ENCODE results near the gene HES1. TPM values are rescaled to one million over a fixed set of nuclear protein-coding genes. Genes with fewer than 3 reads are reported as not detected.

HES1 gene
- total RNA-seq, 2 experiments from 2014 or later, result 2.4 to 2.7 TPM

DNA sequence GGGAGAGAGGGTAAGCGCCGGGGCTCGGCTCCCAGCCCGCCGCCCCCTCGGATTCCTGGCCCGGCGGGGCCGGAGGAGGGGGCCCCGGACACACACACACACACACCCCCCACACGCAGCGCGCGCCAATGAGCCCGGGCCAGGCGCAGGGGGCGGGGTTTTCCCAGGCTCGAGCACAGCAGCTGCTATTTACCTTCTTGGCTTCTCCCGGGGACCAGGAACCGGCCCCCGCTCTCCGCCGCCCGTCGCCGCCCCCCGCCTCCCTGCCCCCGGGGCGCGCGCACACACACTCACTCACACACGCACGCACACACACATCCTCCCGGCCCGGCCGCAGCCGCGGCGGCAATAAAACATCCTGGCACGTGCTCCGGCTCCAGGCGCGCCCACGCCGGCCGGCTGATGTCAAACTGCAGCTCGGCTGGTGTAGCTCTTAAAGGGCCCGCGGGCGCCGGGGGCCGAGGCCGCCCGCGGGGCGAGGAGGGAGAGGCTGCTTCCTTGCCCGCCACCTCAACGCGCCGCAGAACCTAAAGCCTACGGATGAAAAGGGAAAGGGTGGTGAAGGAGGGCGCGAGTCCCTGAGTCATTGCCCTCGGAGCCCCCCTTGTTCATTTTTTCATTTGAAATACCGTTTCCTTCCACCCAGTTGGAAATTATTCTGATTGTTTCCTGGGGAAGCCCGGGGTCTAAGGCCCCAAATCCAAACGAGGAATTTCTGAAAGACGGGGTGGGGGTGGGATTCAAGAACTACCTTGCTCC, 1.0 kb upstream of the HES1 start:
- DNase-seq, result peak; percentile 82
- ChIA-PET POLR2A (interaction anchor here (0.6 kb wide), 1 partner anchor 161 kb away, joined by 4 read pairs; no protein-coding TSS in a partner anchor), CTCF (interaction anchor here (0.6 to 1.8 kb wide), 3 partner anchors 176 to 429 kb away, joined by 3 to 9 read pairs (median 3); no protein-coding TSS in a partner anchor)
- Mint-ChIP-seq H3K4me3 (peak overlapping the region; percentile 85), H3K36me3 (ENCODE audit: low read depth) (peaks cover 18% of the 10 kb centered on the region), H3K4me1 (peaks cover 68% of the 10 kb centered on the region), H3K27me3 (peaks cover 83% of the 10 kb centered on the region), H3K9me3 (no peaks in the 10 kb centered on the region), H3K27ac (peak overlapping the region; percentile 93)

DNA sequence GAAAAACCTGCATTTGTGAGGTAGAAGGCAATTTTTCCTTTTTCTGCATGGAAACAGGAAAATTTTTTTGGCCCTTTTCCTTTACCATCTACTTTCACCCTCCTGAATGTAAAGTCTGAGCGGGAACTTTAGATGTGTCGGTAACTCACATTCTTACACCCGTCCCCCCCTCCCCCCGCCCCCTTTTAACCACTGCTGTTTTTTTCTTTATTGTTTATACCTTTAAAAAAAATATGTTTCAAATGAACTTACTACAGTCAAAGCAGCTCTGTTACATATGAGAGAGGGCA, 487 bp upstream of the HES1 start:
- ChIA-PET POLR2A (interaction anchor here (0.6 to 0.7 kb wide), 3 partner anchors 102 to 170 kb away, joined by 4 to 10 read pairs (median 4); no protein-coding TSS in a partner anchor), CTCF (interaction anchor here (0.7 to 1.9 kb wide), 3 partner anchors 23 to 180 kb away, joined by 5 to 9 read pairs (median 5); no protein-coding TSS in a partner anchor)
- H3K4me1 Mint-ChIP-seq, result peaks cover 67% of the 10 kb centered on the region
- peaks cover 18% of the 10 kb centered on the region for H3K36me3 Mint-ChIP-seq (ENCODE audit: low read depth)
- peak overlapping the region; percentile 85 for H3K4me3 Mint-ChIP-seq
- peak overlapping the region; percentile 27 for H3K27ac Mint-ChIP-seq
- no peaks in the 10 kb centered on the region for H3K9me3 Mint-ChIP-seq
- DNase-seq, result no peak
- peaks cover 83% of the 10 kb centered on the region for H3K27me3 Mint-ChIP-seq

DNA sequence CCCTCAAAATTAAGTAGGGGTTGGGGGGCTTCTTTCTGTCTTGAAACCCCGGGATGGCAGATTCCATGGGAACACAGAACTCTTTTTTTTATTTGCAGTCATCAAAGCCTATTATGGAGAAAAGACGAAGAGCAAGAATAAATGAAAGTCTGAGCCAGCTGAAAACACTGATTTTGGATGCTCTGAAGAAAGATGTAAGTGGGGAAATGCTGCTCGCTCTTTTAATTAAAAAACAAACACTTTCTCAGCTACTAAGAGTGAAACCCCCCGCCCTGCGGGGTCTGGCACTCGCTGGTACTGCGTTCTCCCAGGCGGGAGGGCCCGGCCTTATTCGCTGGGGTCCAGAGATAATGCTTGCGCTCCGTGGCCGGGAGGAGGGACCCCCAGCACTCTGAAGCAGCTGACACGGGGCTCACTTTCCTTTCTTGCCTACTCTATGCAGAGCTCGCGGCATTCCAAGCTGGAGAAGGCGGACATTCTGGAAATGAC, 615 bp downstream of the HES1 start:
- no peak for DNase-seq
- H3K27ac Mint-ChIP-seq, result no peak overlapping the region
- H3K4me3 Mint-ChIP-seq, result peak overlapping the region; percentile 78
- POLR2A ChIA-PET, result interaction anchor here (0.6 kb wide), 1 partner anchor 188 kb away, joined by 4 read pairs; no protein-coding TSS in a partner anchor
- H3K4me1 Mint-ChIP-seq, result peaks cover 60% of the 10 kb centered on the region
- H3K36me3 Mint-ChIP-seq (ENCODE audit: low read depth), result peaks cover 18% of the 10 kb centered on the region
- CTCF ChIA-PET, result interaction anchor here (0.6 to 1.9 kb wide), 6 partner anchors 119 to 230 kb away, joined by 3 to 5 read pairs (median 3); no protein-coding TSS in a partner anchor
- peaks cover 74% of the 10 kb centered on the region for H3K27me3 Mint-ChIP-seq
- H3K9me3 Mint-ChIP-seq, result no peaks in the 10 kb centered on the region

DNA sequence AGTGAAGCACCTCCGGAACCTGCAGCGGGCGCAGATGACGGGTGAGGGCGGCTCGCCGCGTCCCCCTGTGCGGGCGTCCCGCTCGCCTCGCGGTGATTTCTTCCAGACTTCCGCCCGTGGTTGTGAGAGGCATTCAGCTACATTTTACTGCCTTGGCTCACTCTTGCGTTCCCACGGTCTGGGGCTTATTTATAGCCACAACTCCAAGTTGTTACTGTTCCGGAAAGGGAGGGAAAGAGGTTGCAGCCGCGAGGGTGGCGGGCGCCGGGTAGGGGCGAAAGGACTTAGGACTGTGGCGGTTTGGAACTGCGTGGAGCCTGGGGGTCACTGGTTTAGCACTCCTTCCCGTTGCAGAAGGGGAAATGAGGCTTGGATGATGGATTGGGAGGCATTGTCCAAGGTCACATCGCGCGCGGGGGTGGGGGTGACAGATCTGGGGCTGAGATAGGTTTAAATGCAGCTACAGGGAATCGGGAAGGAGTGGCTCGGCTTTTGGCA, 1.1 kb downstream of the HES1 start:
- Mint-ChIP-seq H3K4me3 (peak overlapping the region; percentile 78), H3K36me3 (ENCODE audit: low read depth) (peaks cover 16% of the 10 kb centered on the region), H3K9me3 (no peaks in the 10 kb centered on the region), H3K4me1 (peaks cover 59% of the 10 kb centered on the region), H3K27ac (peak overlapping the region; percentile 46), H3K27me3 (peaks cover 71% of the 10 kb centered on the region)
- ChIA-PET POLR2A (no interaction called here), CTCF (interaction anchor here (0.6 to 1.9 kb wide), 6 partner anchors 167 to 356 kb away, joined by 3 to 5 read pairs (median 3); no protein-coding TSS in a partner anchor)
- DNase-seq, result peak; percentile 40

DNA sequence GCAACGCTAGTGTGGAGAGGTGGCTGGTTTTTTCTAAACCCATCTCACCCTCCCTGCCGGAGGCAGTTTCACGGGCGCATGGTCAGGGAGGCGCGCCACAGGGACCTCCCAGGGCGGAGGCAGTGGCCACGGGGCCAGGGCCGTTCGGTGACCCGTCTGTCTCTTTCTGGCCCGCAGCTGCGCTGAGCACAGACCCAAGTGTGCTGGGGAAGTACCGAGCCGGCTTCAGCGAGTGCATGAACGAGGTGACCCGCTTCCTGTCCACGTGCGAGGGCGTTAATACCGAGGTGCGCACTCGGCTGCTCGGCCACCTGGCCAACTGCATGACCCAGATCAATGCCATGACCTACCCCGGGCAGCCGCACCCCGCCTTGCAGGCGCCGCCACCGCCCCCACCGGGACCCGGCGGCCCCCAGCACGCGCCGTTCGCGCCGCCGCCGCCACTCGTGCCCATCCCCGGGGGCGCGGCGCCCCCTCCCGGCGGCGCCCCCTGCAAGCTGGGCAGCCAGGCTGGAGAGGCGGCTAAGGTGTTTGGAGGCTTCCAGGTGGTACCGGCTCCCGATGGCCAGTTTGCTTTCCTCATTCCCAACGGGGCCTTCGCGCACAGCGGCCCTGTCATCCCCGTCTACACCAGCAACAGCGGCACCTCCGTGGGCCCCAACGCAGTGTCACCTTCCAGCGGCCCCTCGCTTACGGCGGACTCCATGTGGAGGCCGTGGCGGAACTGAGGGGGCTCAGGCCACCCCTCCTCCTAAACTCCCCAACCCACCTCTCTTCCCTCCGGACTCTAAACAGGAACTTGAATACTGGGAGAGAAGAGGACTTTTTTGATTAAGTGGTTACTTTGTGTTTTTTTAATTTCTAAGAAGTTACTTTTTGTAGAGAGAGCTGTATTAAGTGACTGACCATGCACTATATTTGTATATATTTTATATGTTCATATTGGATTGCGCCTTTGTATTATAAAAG, 1.8 kb downstream of the HES1 start:
- H3K4me3 Mint-ChIP-seq, result peak overlapping the region; percentile 78
- ChIA-PET POLR2A (no interaction called here), CTCF (interaction anchor here (0.6 to 1.9 kb wide), 6 partner anchors 168 to 357 kb away, joined by 3 to 5 read pairs (median 3); no protein-coding TSS in a partner anchor)
- no peaks in the 10 kb centered on the region for H3K9me3 Mint-ChIP-seq
- H3K4me1 Mint-ChIP-seq, result peaks cover 60% of the 10 kb centered on the region
- peaks cover 63% of the 10 kb centered on the region for H3K27me3 Mint-ChIP-seq
- peak; percentile 51 for DNase-seq
- H3K27ac Mint-ChIP-seq, result peak overlapping the region; percentile 46
- peaks cover 14% of the 10 kb centered on the region for H3K36me3 Mint-ChIP-seq (ENCODE audit: low read depth)

DNA sequence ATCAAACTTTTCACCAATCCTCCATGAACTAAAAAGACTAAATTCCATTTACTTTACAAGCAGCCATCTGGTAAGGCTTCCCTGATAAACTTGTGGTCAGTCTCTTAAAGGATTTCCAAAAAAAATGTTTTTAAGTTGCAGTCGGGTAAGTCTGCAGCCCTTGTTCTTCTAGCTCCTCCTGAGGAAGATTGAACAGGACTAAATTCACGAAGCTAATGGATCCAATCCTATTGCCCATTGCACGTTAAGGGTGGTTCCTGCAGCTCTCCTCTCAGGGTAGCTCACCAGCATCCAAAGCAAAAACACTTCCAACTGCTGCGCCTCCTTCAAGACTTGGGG, 2.8 kb downstream of the HES1 start:
- no peak for DNase-seq
- ChIA-PET POLR2A (no interaction called here), CTCF (interaction anchor here (0.6 to 0.7 kb wide), 2 partner anchors 44 to 176 kb away, joined by 3 read pairs; no protein-coding TSS in a partner anchor)
- Mint-ChIP-seq H3K4me3 (no peak overlapping the region), H3K27ac (no peak overlapping the region), H3K36me3 (ENCODE audit: low read depth) (peaks cover 7% of the 10 kb centered on the region), H3K9me3 (no peaks in the 10 kb centered on the region), H3K4me1 (peaks cover 51% of the 10 kb centered on the region), H3K27me3 (peaks cover 54% of the 10 kb centered on the region)

DNA sequence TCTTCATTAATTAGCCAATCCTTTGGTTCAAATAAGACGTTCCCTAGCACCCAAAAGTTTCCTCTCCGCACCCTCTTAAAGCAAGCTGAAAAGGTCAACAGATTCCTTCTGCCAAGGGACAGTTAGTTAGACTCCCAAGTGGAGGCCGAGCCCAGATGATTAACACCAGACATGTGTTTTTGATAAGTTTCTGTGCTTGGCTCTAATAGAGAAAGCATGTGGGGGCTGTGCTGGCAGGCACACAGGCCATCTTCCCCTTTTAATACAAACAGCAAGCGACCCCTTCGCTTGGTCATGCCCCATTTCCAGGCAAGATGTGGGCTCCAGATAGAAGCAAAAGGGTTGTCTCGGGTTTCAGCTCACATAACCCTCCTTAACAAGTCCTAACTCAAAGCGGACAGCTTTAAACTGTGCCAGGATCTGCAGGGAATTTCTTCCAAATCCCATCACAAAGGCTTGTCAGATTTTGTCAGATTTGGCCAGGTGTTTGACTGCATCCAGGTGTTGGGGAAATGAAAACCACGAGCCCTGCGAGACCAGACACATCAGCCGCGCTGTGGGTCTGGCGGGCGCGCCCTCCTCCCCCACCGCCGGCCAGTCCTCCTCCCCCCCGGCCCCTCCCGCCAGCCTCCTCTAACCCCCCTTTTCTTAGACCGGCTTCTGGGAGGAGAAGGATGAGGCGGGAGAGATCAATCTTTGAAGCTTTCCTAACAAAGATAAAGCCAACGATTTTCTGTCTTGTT, 3.3 kb downstream of the HES1 start:
- no peak for DNase-seq
- CTCF ChIA-PET, result interaction anchor here (0.6 to 0.7 kb wide), 2 partner anchors 44 to 176 kb away, joined by 3 read pairs; no protein-coding TSS in a partner anchor
- Mint-ChIP-seq H3K4me3 (peak overlapping the region; percentile 16), H3K36me3 (ENCODE audit: low read depth) (peaks cover 6% of the 10 kb centered on the region), H3K27me3 (peaks cover 54% of the 10 kb centered on the region), H3K9me3 (no peaks in the 10 kb centered on the region), H3K4me1 (peaks cover 50% of the 10 kb centered on the region), H3K27ac (no peak overlapping the region)
- POLR2A ChIA-PET, result no interaction called here

DNA sequence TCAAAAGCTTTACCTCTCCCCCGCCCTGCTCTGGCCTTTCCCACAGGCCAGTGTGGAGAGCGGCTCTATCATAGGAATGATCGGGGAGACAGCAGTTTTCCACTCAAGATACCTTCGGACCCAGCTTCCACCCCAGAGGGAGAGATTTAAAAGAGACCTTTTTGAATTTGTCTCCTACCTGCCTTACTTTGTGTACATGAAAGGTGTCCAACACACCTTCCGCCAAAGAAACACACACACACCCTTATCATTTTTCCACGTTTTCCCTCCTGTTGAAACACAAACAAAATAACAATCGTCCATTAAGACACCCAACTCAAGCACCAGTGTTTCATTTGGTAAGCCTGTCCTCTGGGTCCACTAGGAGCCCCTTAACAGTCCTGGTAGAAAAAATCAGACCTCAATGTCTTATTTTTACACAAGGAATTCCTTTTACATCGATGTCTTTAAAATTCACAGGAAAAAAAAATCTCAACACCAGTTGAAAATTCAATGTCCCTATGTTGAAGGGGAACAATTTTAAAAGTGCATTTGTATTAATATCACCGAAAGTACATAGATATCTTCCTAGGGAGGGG, 4.0 kb downstream of the HES1 start:
- ChIA-PET POLR2A (no interaction called here), CTCF (no interaction called here)
- Mint-ChIP-seq H3K36me3 (ENCODE audit: low read depth) (peaks cover 6% of the 10 kb centered on the region), H3K9me3 (no peaks in the 10 kb centered on the region), H3K27ac (no peak overlapping the region), H3K27me3 (peaks cover 56% of the 10 kb centered on the region), H3K4me1 (peaks cover 49% of the 10 kb centered on the region), H3K4me3 (peak overlapping the region; percentile 16)
- DNase-seq, result no peak

DNA sequence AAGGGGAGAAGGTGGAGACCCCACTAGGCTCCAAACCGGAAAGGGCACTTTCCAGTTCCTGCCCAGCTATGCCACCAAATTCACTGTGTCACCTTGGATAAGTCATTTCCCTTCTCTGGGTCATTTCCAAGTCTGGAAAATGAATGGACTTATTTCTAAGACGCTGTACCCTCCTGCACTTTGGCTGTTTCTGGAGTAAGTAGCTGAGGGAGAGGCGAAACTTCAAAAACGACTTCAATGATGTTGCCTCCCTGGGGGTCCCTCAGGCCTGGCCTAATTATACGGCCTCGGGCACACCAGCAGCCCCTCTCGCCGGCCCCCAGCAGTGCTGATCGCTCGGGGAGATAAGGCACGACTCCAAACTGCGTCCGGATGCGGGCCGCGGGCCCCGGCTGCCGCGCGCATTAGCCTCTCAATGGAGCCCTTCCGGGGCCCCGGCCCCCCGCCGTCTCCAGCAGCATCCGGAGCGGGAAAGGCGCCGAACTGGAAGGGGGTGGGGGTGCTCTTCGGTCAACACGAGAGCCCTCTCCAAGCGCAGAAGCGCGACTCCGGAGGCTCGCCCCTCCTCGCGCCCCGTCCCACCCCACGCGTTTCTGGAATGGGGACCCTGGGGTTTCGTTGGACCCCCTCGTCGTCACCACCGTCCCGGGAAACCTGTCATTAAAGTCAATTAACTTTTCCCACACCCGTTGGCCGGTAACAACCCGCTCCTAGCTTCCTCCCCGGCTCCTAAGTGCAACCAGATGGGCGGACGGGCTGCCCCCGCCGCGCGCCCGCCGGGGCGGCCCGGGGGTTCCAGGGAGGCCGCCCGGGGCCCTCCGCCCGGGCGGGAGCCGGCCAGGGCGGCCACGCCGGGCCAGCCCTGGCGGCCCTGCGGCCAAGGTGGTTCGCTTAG, 4.8 kb downstream of the HES1 start:
- Mint-ChIP-seq H3K27ac (peak overlapping the region; percentile 66), H3K27me3 (peaks cover 52% of the 10 kb centered on the region), H3K4me1 (peaks cover 45% of the 10 kb centered on the region), H3K4me3 (no peak overlapping the region), H3K9me3 (no peaks in the 10 kb centered on the region), H3K36me3 (ENCODE audit: low read depth) (peaks cover 5% of the 10 kb centered on the region)
- peak; percentile 20 for DNase-seq
- ChIA-PET POLR2A (interaction anchor here (0.6 to 1.8 kb wide), 4 partner anchors 73 to 360 kb away, joined by 3 to 8 read pairs (median 4); no protein-coding TSS in a partner anchor), CTCF (interaction anchor here (0.6 to 1.8 kb wide), 7 partner anchors 30 to 1271 kb away, joined by 3 to 7 read pairs (median 3); no protein-coding TSS in a partner anchor)

DNA sequence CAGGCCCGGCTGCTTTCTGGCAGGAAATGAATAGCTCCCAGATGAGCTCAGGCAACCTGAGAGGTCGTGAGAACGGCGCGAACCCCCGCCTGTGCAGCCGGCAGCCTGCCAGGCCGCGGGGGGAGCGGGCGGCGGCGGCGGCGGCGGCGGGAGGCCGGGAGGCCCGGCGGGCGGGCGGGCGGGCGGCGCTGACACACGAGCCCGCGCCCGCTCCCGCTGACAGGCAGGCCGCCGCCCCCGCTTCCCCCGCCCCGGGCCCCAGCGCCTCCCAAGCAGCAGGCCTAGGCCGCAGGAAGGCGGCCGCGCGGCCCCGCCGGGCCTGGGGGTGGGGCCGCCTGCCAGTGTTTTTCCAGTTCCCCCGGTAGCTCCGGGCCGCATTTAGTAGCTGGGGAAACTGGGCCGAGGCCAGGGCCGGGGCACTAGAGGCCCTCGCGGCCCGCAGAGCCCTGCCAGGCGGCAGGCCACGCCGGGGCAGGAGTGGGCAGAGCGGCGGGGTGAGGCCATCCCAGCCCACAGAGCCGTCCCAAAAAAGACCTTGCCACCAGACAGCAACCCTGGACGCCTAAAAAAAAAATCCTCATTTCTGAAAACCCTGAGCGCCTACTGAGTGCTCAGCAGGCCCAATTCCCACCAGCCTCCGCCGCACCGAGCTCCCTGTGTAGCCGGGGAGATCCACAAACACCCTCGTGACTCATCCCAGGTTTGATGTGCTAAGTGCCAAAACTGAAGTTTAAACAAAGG, 5.6 kb downstream of the HES1 start:
- Mint-ChIP-seq H3K9me3 (no peaks in the 10 kb centered on the region), H3K36me3 (ENCODE audit: low read depth) (peaks cover 5% of the 10 kb centered on the region), H3K4me3 (peak overlapping the region; percentile 30), H3K27ac (peak overlapping the region; percentile 79), H3K27me3 (peaks cover 46% of the 10 kb centered on the region), H3K4me1 (peaks cover 36% of the 10 kb centered on the region)
- ChIA-PET CTCF (interaction anchor here (0.6 to 1.8 kb wide), 8 partner anchors 29 to 1270 kb away, joined by 3 to 7 read pairs (median 3); no protein-coding TSS in a partner anchor), POLR2A (interaction anchor here (0.6 to 1.8 kb wide), 4 partner anchors 72 to 360 kb away, joined by 3 to 8 read pairs (median 4); no protein-coding TSS in a partner anchor)
- DNase-seq, result peak; percentile 56

Data from activated CD4-positive, alpha-beta T cell treated with anti-CD3 and anti-CD28 coated beads, Interleukin-2, amount 10 ng/mL, durations not matched to agents 7 days and 5 days (primary cell).